ENCODE data around the gene ACTL9.
"Not testable (repeated sequence)": the region's sequence is repeated elsewhere in the genome, so short reads cannot be mapped to it uniquely, and the experiment has no call there.

ACTL9 gene, protein sequence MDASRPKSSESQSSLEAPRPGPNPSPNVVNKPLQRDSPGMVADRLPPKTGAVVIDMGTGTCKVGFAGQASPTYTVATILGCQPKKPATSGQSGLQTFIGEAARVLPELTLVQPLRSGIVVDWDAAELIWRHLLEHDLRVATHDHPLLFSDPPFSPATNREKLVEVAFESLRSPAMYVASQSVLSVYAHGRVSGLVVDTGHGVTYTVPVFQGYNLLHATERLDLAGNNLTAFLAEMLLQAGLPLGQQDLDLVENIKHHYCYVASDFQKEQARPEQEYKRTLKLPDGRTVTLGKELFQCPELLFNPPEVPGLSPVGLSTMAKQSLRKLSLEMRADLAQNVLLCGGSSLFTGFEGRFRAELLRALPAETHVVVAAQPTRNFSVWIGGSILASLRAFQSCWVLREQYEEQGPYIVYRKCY

GRCh38 chr19:8698433-8699063 lies at the start of gene ACTL9:
TSS of gene ACTL9 (minus strand) at chr19:8698795. CDS start at chr19:8698701, 94 bp downstream.
- DNase-seq (ENCODE audit: low read depth) = no peak

DNA sequence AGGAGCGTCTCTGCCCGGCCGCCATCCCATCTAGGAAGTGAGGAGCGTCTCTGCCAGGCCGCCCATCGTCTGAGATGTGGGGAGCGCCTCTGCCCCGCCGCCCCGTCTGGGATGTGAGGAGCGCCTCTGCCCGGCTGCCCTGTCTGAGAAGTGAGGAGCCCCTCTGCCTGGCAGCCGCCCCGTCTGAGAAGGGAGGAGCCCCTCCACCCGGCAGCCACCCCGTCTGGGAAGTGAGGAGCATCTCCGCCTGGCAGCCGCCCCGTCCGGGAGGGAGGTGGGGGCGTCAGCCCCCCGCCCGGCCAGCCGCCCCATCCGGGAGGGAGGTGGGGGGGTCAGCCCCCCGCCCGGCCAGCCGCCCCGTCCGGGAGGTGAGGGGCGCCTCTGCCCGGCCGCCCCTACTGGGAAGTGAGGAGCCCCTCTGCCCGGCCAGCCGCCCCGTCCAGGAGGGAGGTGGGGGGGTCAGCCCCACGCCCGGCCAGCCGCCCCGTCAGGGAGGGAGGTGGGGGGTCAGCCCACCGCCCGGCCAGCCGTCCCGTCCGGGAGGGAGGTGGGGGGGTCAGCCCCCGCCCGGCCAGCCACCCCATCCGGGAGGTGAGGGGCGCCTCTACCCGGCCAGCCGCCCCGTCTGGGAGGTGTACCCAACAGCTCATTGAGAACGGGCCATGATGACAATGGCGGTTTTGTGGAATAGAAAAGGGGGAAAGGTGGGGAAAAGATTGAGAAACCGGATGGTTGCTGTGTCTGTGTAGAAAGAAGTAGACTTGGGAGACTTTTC lies 40.9 kb upstream of the ACTL9 start:
- DNase-seq (ENCODE audit: low read depth) = not testable (repeated sequence)

DNA sequence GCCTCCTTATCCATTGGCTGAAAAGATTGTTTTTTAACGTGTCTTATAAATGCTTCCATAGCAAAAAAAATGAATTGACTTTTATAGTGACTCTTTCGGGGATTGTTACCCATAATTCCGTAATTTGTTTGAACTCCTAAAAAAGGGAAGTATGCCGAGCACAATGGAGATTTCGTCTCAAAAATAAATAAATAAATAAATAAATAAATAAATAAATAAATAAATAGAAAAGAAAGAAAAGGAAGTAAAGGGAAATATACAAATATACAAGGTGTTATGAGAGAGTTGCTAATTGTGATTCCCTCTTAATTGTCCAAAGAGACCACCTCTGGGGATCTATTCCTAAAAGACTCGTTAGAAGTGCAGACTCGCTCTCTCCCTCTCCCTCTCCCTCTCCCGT lies 39.8 kb upstream of the ACTL9 start:
- DNase-seq (ENCODE audit: low read depth) = no peak

GRCh38 chr19:8731428-8732169 lies 33.0 kb upstream of the ACTL9 start:
- no peak for DNase-seq (ENCODE audit: low read depth)

DNA sequence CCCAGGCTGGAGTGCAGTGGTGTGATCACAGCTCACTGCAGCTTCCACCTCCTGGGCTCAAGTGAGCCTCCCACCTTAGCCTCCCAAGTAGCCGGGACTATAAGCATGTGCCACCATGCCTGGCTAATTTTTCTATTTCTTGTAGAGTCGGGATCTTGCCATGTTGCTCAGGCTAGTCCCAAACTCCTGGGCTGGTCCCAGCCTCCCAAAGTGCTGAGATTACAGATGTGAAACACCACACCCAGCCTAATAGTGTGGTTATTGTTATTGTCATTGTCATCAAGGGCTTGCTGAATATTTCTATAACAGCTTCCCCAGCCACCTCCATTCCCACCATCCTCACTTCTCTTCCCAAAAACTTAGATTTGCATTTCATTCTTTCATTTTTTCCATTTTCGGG lies 25.7 kb upstream of the ACTL9 start:
- no peak for DNase-seq (ENCODE audit: low read depth)

GRCh38 chr19:8722032-8722431 lies 23.4 kb upstream of the ACTL9 start:
- DNase-seq (ENCODE audit: low read depth) = no peak

DNA sequence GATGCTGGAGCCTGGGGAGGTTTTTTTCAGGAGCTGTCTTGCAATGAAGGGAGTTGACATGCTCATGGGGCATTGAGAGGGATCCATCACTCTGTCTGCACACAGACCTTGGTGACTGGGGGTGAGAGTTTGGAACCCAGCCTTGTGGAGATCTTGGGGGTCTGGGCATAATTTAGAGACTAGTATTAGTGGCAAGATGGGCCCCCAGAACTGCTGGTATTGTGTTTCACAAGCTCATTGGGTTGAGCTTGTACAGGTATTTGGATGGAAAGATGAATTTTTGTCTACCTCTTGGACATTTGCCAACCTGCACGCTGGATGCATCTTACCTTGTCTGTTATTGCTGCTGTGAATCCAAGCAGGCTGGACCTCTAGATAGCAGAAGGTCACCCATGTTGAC lies 22.7 kb upstream of the ACTL9 start, which contains the start of gene OR2Z1:
Gene OR2Z1 (plus strand): TSS at position 301 of the 400 bp plus-strand sequence. CDS start 9,395 bp downstream, outside the sequence.
- no peak for DNase-seq (ENCODE audit: low read depth)

DNA sequence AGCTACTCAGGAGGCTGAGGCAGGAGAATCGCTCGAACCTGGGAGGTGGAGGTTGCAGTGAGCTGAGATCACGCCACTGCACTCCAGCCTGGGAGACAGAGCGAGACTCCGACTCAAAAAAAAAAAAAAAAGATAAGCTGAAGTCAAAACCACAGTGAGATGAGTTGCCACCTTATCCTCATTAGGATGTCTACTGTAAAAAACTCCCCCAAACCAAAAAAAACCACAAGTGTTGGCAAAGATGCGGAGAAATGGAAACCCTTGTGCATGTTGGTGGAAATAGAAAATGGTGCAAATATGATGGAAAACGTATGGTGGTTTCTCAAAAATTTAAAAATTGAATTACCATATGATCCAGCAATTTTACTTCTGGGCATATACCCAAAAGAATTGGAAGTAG lies 11.7 kb upstream of the ACTL9 start:
- DNase-seq (ENCODE audit: low read depth) = not testable (repeated sequence)

GRCh38 chr19:8705742-8706141 lies 7.1 kb upstream of the ACTL9 start:
- no peak for DNase-seq (ENCODE audit: low read depth)

DNA sequence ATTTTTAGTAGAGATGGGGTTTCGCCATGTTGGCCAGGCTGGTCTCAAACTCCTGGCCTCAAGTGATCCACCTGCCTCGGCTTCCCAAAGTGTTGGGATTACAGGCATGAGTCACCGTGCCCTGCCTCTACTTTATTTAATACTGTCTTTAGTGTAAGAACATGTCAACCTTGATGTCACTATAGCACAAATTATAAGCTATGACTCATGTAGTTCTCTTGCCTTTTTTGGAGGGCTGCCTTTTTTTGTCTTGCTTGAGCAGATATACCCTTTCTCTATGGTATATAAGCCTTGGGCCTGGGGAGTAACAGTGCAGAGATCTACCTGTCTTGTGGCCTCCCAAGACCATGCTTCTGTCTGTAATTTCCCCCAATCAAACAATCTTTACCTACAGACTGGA lies 6.7 kb upstream of the ACTL9 start:
- DNase-seq (ENCODE audit: low read depth) = not testable (repeated sequence)

DNA sequence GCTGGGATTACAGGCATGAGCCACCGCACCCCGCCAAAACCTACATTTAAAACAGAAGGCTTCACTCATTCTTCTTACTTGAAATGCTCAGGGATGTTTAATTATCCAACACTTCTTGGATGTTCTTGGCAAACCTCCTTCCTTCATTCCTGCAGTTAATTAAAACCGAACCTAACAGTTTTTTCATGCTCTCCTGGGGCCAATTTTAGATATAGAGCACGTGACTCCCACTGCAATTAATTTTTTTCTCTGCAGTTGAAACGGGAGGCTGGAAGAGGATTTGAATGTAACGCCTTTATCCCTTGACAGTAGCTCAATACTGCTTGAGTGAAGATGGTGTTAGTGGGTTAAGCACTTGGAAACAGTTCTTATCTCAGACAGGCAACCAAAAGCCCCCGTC lies 4.6 kb upstream of the ACTL9 start:
- no peak for DNase-seq (ENCODE audit: low read depth)

GRCh38 chr19:8702350-8702749 lies 3.8 kb upstream of the ACTL9 start:
- DNase-seq (ENCODE audit: low read depth) = no peak

DNA sequence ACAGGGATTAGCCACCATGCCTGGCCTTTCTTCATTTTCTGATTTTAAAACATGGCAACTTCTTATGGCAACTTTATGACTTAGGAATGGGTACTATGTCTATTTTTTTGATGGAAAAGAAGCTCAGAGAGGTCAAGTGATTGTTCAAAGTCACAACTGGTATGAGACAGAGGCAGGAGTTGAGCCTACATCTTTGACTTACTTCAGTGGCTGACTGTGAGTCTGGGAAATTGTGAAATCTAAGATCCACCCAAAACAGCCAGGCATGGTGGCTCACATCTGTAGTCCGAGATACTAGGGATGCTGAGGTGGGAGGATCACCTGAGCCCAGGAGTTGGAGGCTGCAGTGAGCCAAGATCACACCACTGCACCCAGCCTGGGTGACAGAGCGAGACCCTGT lies 2.4 kb upstream of the ACTL9 start:
- no peak for DNase-seq (ENCODE audit: low read depth)

- no peak for DNase-seq (ENCODE audit: low read depth)
Measured at GRCh38 chr19:8699908-8700307, 1.3 kb upstream of the ACTL9 start.

DNA sequence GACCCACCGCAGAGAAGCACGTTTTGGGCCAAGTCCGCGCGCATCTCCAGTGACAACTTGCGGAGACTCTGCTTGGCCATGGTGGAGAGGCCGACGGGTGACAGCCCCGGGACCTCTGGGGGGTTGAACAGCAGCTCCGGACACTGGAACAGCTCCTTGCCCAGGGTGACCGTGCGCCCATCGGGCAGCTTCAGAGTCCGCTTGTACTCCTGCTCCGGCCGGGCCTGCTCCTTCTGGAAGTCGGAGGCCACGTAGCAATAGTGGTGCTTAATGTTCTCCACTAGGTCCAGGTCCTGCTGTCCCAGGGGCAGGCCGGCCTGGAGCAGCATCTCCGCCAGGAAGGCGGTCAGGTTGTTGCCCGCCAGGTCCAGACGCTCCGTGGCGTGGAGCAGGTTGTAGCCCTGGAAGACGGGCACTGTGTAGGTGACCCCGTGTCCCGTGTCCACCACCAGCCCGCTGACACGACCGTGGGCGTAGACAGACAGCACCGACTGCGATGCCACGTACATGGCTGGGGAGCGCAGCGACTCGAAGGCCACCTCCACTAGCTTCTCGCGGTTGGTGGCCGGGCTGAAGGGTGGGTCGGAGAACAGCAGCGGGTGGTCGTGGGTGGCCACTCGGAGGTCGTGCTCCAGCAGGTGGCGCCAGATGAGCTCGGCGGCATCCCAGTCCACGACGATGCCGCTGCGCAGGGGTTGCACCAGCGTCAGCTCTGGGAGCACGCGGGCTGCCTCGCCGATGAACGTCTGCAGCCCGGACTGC lies 743 bp downstream of the ACTL9 start:
- DNase-seq (ENCODE audit: low read depth) = no peak

DNA sequence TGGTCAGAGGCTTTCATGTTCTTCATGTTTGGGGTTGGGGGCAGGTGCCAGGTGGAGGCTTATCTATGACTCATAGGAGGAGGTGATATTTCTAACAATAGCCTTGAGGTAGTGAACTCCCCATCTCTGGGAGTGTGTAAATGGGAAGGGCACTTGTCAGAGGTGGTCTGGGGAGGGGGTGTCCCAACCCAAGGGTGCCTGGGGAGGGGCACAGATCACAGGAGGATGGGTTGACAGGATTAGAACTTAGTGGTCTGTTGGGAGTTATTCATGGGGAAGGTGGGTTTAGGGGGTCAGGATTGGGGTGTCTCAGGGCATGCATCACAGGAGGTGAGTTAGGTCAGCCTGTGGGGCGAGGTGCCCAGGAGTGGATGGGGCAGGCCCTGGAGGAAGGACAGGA lies 1.6 kb downstream of the ACTL9 start:
- no peak for DNase-seq (ENCODE audit: low read depth)

- no peak for DNase-seq (ENCODE audit: low read depth)
Measured at GRCh38 chr19:8695911-8696310, 2.7 kb downstream of the ACTL9 start.

DNA sequence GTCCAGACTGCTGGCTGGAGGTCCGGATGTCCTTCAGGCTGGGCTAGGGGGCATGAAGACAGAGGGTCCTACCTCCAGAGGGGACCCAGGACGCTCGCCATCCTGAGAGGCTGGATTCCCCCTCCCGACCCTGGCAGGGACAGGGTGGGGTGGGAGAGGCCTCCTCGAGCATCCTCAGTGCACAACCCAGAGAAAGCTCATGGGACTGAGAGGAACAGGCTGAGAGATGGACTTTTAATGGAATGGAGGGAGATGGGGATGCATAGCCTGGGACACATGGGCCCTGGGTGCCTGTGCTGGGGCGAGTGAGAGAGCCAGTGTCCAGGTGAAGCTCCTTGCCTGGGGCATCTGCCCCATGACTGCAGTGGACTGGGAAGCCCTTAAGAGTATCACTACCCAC lies 3.1 kb downstream of the ACTL9 start:
- no peak for DNase-seq (ENCODE audit: low read depth)

DNA sequence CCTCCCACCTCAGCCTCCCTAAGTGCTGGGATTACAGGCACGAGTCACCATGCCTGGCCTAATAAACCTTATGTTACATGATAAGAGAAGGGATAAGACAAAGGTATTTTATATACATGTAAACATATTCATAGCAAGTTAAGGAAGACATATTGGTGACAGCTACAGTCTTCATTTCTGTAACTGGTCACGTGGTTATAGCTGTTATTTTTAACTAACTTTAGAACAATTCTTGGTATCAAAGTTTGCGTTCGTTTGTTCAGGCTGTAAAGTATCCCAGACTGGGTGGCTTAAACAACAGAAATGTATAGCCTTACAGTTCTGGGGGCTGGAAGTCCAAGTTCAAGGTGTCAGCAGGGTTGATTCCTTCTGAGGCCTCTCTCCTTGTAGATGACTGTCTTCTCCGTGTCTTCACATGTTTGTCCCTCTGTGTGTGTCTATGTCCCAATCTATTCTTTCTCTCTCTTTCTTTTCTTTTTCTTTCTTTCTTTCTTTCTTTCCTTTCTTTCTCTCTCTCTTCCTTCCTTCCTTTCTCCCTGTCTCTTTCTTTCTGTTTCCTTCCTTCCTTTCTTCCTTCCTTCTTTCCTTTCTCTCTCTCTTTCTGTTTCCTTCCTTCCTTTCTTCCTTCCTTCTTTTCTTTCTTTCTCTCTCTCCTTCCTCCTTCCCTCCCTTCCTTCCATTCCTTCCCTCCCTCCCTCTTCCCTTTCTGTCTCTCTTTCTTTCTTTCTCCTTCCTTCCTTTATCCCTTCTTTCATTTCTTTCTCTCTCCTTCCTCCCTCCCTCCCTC lies 7.6 kb downstream of the ACTL9 start:
- no peak for DNase-seq (ENCODE audit: low read depth)

- no peak for DNase-seq (ENCODE audit: low read depth)
Measured at GRCh38 chr19:8688930-8689329, 9.7 kb downstream of the ACTL9 start.
